ENCODE measurements around the gene CDK8.

CDK8 gene

DNA sequence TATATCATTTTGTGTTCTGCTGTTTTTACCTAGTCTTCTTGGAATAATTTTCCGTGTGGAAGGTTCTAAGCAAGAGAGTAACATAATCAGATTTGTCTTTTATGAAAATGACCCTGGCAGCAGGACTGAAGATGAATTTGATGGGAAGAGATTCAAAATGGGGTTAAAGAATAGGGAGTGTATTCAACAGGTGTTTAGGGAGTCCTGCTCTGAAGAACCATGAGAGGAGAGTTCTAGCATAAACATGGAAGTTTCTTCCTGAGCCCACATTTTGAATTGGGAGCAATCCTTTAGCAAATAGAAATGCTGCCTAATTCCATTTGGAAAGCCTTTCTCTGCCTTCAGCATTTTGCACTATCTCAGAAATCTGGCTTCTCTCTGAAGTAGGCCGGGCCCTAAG is 127.0 kb downstream of the CDK8 start:
- DNase-seq (ENCODE audit: low read depth in 1 of 2, low spot score in 1 of 2) = no peak

DNA sequence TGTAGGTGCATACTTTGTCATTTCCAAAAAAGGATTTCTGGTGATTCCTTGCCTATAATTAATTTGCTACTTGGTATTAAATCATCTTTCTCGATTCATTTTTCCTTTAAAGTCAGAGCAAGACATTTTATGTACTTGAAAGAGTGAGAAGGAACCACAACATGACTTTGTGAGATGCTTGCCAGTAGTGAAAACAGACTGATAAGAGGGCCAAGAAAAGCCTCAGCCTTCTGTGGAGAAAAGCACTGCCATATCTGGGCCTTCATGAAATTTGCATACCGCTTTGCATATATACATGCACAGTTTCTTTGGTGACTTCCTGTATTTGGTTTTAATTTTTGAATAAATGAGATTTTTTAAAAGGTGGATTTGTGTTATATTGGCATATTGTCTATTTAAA is 128.4 kb downstream of the CDK8 start:
- no peak for DNase-seq (ENCODE audit: low read depth in 1 of 2, low spot score in 1 of 2)

DNA sequence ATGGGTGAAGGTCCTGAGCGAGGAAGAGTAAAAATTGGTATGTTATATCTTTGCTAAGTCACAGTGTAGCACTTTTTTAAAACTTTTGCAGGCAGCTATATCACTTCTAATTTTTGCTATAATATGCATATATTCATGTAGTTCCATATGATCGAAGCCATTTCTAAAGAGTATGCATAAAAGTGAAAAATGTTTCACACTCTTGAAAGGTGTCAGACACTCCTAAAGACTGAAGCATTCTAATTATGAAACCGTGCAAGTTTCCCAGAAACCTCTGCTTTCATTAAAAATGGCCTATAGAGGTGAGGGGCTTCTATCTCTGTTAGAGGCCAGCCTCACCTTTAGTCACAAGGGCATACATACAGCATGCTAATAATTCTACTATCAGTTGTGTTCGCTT is 128.9 kb downstream of the CDK8 start:
- DNase-seq (ENCODE audit: low read depth in 1 of 2, low spot score in 1 of 2) = no peak

DNA sequence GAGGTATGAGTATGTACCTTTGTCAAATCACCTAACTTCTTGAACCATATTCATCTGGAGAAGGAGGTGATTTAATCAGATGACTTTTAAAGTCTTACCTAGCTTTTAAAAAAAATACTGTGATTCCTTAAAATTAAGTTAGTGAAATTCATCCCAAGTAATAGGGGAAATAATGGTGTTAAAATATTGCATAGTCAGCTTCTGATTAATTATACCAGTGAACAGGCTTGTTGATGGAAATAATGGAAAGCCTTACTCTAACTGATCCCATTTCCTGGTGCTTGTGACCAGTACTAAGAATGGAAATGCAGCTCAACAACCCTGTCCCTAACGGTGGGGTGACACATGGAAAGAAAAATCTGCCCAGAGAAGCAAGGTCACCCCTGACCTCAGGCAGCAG is 130.7 kb downstream of the CDK8 start:
- DNase-seq (ENCODE audit: low read depth in 1 of 2, low spot score in 1 of 2) = no peak

DNA sequence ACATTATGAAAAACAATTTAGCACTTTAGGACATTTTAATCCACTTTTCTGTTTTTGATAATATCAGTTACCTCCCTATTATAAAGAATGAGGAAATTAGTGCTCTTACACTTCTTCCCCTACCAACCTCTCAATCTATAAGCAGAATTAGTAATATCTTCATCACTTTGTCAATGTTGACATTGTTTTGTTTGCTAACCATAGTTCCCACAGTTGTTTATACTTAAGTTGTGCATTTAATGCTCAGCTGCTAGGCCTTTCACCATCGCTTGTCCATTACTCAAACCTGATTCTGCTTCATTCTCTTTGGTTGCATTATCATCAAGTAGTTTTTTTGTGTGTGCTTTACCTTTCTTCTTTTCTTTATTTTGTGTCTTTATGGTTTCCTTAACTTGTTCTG is 132.1 kb downstream of the CDK8 start:
- no peak for DNase-seq (ENCODE audit: low read depth in 1 of 2, low spot score in 1 of 2)

DNA sequence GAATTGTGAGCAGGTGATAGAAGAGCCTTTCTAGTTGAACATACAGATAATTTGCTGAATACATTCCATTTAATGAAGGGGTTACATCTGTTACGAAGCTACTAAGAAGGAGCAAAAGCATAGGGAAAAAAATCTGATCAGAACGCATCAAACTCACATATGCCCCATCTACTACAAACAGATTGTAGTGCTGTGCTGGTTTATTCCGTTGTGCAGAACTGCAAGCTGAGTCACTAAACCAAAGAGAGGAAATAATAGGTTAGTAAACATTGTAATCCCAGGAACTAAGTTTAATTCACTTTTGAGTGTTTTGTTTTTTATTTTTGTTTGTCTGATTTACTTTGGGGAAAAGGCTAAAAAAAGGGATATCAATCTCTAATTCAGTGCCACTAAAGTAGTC is 136.3 kb downstream of the CDK8 start:
- DNase-seq (ENCODE audit: low read depth in 1 of 2, low spot score in 1 of 2) = no peak

DNA sequence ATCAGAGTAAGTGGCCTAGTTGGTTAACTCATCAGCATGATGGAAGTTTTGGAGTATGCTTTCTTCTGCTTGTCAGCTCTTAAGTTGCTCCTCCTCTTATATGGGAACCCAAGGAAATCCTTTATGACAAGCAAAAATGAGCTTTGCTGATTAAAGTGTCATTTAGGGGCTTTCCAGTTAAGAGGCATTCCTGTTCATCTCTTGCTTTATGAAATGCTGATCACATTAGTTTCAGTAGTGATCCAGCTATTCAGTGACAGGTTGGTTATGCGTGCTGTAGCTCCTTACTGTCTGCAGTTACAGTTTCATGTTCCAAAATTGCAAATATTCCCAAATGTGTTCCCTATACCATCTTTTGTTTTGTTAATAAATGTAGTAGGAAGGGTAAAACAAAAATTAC is 146.6 kb downstream of the CDK8 start:
- DNase-seq (ENCODE audit: low read depth in 1 of 2, low spot score in 1 of 2) = no peak

DNA sequence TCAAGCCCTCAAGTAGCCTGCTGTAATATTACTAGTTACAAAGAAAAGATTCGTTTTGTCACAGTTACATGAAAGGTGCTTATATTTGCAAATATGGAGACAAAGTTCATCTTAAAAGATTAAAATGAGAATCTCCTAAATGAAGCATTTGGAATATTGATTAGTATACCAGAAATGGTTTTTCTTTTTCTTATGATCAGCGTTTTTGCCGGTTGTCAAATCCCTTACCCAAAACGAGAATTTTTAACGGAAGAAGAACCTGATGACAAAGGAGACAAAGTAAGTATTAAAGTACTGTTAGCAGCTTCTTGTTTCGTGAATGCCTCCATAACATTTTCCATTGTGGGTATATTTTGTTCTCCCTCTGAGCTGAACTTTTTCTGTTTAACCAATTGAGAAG is 147.1 kb downstream of the CDK8 start:
- no peak for DNase-seq (ENCODE audit: low read depth in 1 of 2, low spot score in 1 of 2)

DNA sequence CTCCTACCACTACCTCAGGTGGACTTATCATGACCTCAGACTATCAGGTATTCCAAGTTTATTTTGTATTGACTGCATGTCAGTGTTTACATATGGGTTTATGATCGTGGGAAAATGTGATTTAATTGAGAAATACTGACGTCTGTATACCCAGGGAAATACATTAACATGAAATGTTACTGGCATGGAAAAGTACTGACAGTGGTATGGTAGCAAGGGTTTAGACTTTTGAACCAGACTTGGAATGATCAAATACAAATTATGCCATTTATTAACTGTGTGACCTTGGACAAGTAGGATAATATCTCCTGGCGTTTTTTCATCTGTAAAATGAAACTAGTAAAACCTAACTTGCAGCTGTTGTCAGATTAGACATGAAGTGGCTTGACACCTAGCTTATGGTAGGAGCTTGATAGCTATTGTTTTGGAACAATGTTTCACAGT is 147.7 kb downstream of the CDK8 start:
- no peak for DNase-seq (ENCODE audit: low read depth in 1 of 2, low spot score in 1 of 2)

DNA sequence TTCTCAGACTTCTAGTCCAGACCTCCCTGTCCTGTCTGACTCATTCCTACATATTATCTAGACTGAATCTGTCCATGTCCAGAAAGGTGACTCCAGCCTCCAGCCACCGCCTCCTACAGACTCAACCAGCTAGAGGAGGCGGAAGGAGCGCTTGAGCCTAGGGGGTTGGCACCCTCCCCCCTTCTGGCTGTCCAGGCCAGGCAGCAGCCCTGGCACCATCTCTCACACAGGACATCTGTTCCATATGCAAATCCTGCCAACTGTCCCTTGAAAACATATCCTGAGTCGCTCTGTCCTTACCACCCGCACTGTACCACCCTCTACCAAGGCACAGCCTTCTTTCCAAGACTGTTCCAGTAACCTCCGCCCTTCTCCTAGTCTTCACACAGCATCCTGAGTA is 152.9 kb downstream of the CDK8 start:
- no peak for DNase-seq (ENCODE audit: low read depth in 1 of 2, low spot score in 1 of 2)

DNA sequence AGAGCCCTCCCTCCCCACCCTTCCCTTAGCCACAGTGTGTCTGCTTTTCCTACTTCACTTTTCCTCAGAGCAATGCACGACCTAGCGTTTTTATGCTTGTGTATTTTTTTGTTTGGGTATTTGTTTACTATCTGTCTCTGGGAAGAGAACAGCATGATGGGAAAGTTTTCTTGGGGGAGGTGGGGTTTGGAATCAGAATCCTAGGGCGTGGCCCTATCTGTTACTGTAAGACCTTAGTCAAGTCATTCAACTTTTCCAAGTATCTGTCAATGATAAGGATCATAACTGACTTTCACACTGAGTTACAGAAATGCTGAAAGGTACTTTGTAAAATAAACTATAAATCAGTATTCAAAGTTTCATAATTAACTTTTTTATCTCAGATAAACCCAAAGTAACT is 157.3 kb downstream of the CDK8 start:
- no peak for DNase-seq (ENCODE audit: low read depth in 1 of 2, low spot score in 1 of 2)

DNA sequence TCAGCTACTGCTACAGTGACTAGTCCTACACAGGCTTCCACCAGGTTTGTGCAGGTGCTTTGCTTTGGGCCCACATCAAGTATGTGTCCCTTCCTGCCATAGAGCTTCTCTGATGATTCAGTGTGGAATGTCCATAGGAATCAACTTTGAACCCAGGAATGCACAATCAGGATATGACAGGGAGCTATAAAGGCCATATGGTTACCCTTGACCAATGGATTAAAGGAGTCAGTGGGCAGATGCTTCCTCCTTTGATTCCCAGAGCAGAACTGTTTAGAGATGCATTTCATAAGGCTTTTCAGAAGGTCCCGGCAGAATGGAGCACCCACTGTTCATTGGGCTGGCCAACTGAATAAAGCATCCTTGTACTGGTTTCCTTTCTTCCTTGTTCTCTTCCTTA is 158.3 kb downstream of the CDK8 start:
- no peak for DNase-seq (ENCODE audit: low read depth in 1 of 2, low spot score in 1 of 2)

DNA sequence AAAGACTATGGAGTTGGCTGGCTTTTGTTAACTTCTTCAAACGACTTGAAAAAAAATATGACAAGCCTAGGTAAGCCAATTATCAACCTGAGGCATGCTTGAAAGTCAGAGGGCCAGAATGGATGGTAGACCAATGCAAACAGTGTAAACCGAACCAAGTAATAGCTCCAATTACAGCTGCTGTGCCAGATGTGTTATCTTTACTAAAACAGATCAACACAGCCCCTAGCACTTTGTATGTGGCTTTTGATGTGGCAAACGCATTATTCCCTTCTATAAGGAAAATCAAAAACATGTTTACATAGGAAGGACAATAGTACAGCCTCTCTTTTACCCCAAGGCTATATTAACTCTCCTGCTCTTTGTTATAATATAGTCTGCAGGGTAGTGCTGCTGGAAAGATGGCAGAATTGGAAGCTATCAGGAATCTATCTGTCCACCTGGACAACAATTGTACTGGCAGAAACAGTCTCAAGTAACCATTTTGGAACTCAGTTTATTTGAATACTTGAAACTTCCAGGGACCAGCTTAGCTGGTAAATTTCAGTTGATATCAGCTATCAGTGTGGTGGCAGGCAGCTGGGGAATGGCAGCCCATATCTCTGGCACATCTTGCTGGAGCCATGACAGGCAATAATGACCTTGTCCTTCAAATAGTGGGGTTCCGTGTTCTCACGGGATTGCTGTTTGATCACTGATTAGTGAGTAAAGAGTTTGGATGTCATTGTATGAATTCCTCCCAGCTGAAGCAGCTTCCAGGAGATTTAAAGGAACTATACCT is 159.2 kb downstream of the CDK8 start:
- DNase-seq (ENCODE audit: low read depth in 1 of 2, low spot score in 1 of 2) = no peak

DNA sequence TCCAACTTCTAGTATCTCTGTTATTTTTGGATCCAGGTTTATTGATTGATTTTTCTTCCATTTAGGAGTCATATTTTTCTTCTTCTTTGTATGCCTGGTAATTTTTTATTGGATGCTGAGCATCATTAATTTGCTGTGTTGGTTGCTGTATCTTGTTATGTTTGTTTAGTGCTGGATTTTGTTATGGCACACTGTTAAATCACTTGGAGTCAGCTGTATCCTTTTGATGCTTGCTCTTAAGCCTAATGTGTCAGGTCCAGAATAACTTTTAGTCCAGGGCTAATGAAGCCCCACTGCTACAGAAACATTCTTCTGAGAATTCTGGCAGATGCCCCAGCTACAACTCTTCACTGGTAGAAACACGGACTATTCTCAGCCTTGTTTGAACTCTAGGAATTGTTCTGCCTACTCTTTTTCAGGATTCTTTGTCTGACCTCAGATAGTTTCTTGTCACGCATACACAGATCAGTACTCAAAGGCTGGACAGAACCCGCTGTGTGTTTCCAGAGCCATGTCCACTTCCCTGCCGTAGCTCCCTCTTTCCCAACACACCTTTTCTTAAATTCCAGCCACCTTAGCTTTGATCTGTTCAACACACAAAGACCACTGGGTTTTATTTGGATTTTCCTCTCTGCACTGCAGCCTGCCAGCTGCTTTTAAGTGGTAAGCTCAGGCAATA is 166.5 kb downstream of the CDK8 start:
- no peak for DNase-seq (ENCODE audit: low read depth in 1 of 2, low spot score in 1 of 2)

DNA sequence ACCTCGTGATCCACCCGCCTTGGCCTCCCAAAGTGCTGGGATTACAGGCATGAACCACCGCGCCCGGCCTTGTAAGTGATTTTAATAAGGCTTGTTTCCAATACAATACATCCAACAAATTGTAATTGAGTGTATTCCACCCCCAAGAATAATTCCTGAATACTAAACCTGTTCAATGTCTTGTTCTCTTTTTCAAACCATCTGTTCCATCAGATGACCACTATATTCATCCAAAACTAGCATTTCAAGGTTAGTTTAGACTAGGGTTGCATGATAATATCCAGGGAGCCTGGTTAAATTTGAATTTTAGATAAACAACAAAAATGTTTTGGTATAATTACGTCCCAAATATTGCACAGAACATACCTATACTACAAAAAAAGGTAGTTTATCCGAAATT is 168.1 kb downstream of the CDK8 start:
- no peak for DNase-seq (ENCODE audit: low read depth in 1 of 2, low spot score in 1 of 2)

DNA sequence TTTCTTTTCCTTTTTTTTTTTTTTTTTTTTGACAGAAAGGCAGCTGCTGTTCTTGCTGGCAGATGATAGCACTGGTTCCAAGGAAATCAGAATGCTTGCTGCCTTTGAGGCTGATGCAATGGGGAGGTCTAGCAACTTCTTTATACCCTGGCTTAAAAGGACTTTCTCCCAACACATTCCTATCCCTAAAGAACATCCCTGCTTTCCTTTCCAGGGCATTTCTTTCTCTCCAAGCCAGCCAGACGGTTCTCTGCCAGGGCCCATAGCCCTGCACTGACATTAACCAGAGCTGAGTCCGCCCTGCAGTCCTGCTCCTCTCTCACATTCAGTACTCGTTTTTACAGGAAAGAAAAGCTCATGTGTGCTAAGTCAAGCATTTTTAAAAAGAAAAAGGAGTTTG is 169.7 kb downstream of the CDK8 start:
- DNase-seq (ENCODE audit: low read depth in 1 of 2, low spot score in 1 of 2) = no peak

DNA sequence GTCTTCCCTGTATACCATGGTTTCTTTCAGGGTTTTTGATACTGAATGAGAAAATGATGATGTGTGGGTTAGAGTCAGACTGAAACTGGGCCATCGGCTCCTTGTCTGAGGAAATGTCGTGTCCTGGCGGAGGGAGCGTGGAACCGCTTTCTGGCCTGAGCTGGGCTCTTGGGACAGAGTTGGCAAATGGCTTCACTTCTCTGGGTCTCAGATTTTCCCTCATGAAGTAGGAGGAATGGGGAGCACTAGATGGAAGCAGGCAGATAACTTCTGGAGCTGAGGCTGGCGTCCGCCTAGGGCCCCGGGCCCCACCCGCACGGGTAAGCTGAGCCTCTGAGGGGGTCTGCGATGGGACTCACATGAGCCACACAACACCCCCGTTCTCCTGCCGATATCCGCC is 170.3 kb downstream of the CDK8 start:
- DNase-seq (ENCODE audit: low read depth in 1 of 2, low spot score in 1 of 2) = no peak

DNA sequence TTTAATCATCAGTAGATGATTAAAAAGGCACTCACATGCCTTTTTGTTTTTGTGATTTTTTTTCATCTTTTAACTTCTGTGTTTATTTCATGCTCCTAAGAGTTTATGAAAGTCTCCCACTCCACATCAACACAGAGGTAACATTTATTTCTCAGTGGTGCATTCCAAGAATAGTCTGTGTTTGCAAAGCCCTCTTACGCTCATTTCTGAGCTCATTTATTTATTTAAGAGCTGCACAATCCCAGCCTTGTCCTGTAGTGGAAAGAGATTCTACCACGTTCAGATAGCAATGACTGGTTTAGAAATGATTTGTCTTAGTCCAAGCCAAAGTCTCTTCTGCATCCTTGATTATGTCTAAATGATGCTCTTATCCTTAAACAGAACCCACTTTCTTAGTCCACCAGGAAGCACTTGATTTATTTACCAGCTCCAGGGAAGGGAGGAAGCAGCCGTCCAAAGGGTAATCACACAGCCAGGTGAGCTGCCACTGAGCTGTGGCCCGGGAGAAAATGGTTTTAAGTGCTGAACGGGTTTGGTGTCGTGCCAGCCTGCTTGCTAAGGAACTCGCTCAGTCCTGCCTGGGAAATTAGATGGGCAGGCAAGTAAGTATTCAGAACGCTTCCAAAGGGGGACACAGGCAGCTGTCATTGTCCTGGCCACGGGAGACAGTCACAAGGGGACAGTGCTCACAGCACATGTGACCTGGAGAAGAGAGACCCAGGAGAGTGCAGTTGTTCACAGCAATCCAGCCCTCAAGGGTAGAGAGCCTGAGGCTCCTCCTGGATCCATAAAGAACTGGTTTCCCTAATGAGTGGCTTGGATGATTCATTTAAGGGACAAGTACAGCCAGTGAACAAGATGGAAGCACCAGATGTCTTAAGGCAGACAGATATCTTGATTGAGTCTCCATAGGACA is 171.8 kb downstream of the CDK8 start:
- DNase-seq (ENCODE audit: low read depth in 1 of 2, low spot score in 1 of 2) = no peak

DNA sequence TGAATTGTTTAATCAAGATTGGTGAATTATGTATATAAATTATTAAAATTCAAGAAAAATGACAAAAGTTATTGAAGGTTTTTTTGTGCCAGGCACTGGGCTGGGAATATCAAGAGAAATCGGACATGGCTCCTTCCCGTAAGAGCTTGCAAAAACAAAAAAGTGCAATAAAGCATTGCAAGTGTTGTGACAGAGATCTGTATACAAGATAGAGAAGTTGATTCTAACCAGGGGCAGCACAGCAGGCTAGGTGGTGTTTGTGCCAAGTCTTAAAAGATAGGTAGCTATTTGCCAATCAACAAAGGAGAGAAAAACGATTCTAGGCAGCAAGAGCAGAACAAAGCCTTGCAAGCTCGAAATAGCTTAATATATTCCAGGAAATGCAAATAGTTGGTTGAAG is 179.8 kb downstream of the CDK8 start:
- DNase-seq (ENCODE audit: low read depth in 1 of 2, low spot score in 1 of 2) = no peak

DNA sequence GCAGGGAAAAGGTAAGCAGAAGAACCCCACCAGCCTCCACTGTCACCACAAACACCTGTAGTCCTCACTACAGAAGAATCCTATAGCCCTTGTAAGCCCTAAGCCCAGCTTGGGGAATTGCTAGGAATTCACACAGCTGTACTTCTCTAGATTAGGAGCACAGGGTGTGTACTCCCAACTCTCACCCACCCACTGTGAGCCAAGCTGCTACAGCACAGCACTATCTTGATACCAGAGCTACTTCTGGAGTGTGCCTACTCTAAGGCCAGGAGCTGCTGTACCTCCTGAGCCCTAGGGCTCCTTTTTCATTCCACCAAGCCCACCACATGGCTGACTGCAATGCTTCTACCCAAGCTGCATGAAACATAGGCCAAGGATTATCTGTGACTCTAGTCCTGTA is 181.2 kb downstream of the CDK8 start:
- no peak for DNase-seq (ENCODE audit: low read depth in 1 of 2, low spot score in 1 of 2)

DNA sequence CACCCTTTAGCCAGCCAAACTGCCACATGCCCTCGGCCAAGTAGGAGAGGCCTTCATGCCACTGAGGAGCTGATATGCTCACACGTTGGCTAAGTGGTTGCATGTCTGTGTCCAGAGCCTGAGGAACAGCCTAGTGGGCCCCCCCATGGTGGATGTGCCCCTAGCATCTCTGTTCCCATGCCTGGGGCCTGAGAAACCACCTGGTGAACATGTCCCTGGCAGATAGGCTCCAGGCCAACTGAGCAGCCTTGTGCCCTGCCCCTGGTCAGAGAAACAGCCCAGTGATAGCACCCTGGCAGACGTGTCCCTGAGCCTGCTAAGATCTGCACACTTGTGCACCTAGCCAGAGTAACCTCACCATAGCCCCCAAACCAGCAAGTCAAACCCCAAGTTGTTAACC is 181.7 kb downstream of the CDK8 start:
- DNase-seq (ENCODE audit: low read depth in 1 of 2, low spot score in 1 of 2) = no peak

DNA sequence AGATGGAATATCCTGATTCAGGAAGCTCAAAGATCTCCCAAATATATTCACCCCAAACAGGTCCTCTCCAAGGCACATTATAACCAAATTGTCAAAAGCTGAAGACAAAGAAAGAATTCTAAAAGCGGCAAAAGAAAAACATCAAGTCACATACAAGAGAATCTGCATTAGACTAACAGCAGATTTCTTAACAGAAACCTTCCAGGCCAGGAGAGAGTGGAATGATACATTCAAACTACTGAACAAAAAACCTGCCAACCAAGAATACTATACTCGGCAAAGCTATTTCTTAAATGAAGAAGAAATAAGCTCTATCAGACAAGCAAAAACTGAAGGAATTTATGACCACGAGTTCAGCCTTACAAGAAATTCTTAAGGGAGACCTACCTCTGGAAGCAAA is 183.0 kb downstream of the CDK8 start:
- DNase-seq (ENCODE audit: low read depth in 1 of 2, low spot score in 1 of 2) = no peak
